Subcutaneous abdominal adipose tissue (tissue), 5 donors: ENCODE results near the gene SFT2D3.

ENCODE experiments used
- H3K27ac ChIP-seq: one replicate; pipeline ENCODE4 v1.7.0; 2013; ENCODE audit warnings: low read depth, mild to moderate bottlenecking, inconsistent platforms, low read length, moderate library complexity
- H3K27me3 ChIP-seq, 5 donors: one replicate each; pipeline ENCODE4 v1.7.0; 2013; ENCODE audit warnings: low read length in 5 of 5, inconsistent platforms in 1 of 5; ENCODE audit not compliant: control insufficient read depth in 5 of 5, insufficient read depth in 4 of 5
- H3K36me3 ChIP-seq, 5 donors: one replicate each; pipeline ENCODE4 v1.7.0; 2013; ENCODE audit warnings: low read length in 5 of 5; ENCODE audit not compliant: control insufficient read depth in 5 of 5, insufficient read depth in 5 of 5
- H3K4me1 ChIP-seq, 5 donors: one replicate each; pipeline ENCODE4 v1.7.0; 2013; ENCODE audit warnings: low read length in 5 of 5, mild to moderate bottlenecking in 3 of 5, moderate library complexity in 1 of 5; ENCODE audit not compliant: control insufficient read depth in 5 of 5, insufficient read depth in 5 of 5
- H3K4me3 ChIP-seq, 5 donors: one replicate each; pipeline ENCODE4 v1.7.0; 2013; ENCODE audit warnings: low read length in 5 of 5, low read depth in 1 of 5
- H3K9ac ChIP-seq, 5 donors: one replicate each; pipeline ENCODE4 v1.7.0; 2013; ENCODE audit warnings: low read length in 5 of 5, mild to moderate bottlenecking in 4 of 5, moderate library complexity in 3 of 5
- H3K9me3 ChIP-seq, 5 donors: one replicate each; pipeline ENCODE4 v1.7.0; 2013; ENCODE audit warnings: low read length in 5 of 5; ENCODE audit not compliant: control insufficient read depth in 5 of 5
- donor health status: healthy.
- donor health status: healthy.
- donor health status: healthy.
- donor health status: healthy.
- donor health status: healthy.

SFT2D3 gene

GRCh38 chr2:127657232-127657595, 44.1 kb upstream of the SFT2D3 start:
- no peaks in the 10 kb centered on the region for H3K9me3 ChIP-seq
- H3K27ac ChIP-seq = no peak overlapping the region
- peaks cover 12 to 91% (median 57%) of the 10 kb centered on the region in 5 donors for H3K4me1 ChIP-seq
- H3K36me3 ChIP-seq = peaks cover 0 to 40% (median 24%) of the 10 kb centered on the region in 5 donors
- no peak overlapping the region for H3K4me3 ChIP-seq
- H3K27me3 ChIP-seq = no peaks in the 10 kb centered on the region
- no peak overlapping the region for H3K9ac ChIP-seq

- peak overlapping the region; percentile 72 for H3K27ac ChIP-seq
- no peaks in the 10 kb centered on the region for H3K9me3 ChIP-seq
- no peak overlapping the region for H3K4me3 ChIP-seq
- H3K27me3 ChIP-seq = peaks cover 0 to 3% (median 1%) of the 10 kb centered on the region in 5 donors
- peaks cover 0 to 31% (median 19%) of the 10 kb centered on the region in 5 donors for H3K36me3 ChIP-seq
- peaks cover 15 to 89% (median 56%) of the 10 kb centered on the region in 5 donors for H3K4me1 ChIP-seq
- peak overlapping the region in 1 of 5 donors; percentile 30 for H3K9ac ChIP-seq
These were observed 43.2 kb upstream of the SFT2D3 start for GRCh38 chr2:127658146-127658545.

DNA sequence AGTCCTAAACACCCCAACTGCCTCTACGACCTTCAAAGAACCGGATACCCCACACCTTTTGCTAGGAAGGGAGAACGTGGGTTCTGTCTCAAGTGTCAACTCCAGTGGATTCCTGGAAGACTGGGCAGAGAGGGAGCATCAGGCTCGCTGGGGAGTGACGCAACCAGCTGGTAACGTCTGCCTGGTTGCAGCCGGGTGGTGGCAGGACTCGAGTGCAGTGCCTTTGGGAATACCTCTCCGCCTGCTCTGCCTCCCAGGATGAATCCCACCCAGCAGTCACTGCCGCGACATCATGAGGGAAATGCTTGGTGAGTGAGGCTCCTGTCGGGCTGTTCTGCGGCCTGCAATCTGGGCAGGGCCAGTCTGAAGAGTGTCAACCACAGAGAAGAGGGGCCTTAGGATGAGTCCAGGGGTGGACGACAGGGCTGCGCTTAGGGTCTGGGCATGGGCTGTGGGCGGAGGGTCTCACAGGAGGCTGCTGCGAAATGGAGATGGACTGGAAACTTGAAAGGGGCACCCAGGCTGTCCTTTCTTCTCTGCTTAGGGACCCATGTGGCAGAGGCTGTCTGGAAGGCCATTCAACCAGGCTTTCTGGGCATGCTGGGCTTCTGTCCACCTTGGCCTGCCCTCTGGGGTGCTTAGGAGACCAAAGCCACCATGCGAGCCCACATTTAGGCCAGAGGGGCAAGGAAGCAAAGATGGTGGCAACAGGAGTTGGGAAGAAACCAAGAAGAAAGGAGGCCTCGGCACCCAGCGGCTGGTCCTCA, 42.5 kb upstream of the SFT2D3 start:
- H3K36me3 ChIP-seq = peaks cover 0 to 25% (median 14%) of the 10 kb centered on the region in 5 donors
- H3K27ac ChIP-seq = peak overlapping the region; percentile 72
- no peaks in the 10 kb centered on the region for H3K9me3 ChIP-seq
- peaks cover 15 to 90% (median 63%) of the 10 kb centered on the region in 5 donors for H3K4me1 ChIP-seq
- H3K27me3 ChIP-seq = peaks cover 0 to 8% (median 4%) of the 10 kb centered on the region in 5 donors
- H3K9ac ChIP-seq = peak overlapping the region in 1 of 5 donors; percentile 30
- H3K4me3 ChIP-seq = peak overlapping the region in 1 of 5 donors; percentile 26

DNA sequence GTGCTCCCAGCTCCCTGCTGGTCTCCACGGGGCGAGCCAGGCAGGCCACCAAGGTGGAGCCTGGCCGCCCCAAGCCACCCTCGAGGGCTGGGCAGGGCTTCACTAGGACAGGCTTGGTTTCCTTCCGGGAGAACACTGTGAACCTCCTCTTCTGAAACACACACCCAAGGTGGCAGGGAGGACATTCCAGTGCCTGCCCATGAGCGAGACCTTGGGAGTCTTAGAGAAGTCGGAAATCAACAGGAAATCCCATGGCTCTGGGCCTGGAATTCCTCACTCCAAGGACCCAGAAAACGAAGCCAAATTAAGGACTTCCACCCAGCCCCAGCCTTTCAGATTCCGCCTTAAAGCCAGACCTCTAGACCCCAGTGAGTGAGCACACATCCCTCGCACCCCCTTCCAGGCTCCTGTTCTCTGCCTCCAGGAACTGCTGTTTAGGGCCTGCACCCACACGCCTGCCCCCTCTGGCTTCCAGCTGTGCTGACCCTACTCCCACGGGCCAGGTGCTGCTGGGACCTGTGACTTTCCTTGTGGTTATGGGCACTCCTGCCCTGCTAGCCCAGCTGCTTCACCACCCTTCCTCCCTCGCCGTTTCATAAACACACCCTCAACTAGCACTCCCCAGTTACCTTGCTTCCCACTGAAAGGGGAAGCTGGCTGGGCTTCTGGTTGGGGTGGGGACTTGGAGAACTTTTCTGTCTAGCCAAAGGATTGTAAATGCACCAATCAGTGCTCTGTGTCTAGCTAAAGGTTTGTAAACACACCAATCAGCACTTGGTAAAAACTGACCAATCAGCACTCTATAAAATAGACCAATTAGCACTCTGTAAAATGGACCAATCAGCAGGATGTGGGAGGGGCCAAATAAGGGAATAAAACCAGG, 41.6 kb upstream of the SFT2D3 start:
- H3K9me3 ChIP-seq = no peaks in the 10 kb centered on the region
- peaks cover 0 to 17% (median 6%) of the 10 kb centered on the region in 5 donors for H3K36me3 ChIP-seq
- no peak overlapping the region for H3K9ac ChIP-seq
- H3K27ac ChIP-seq = peak overlapping the region; percentile 72
- H3K4me1 ChIP-seq = peaks cover 15 to 91% (median 67%) of the 10 kb centered on the region in 5 donors
- H3K27me3 ChIP-seq = peaks cover 2 to 9% (median 5%) of the 10 kb centered on the region in 5 donors
- peak overlapping the region in 2 of 5 donors; percentile 16 to 30 for H3K4me3 ChIP-seq

DNA sequence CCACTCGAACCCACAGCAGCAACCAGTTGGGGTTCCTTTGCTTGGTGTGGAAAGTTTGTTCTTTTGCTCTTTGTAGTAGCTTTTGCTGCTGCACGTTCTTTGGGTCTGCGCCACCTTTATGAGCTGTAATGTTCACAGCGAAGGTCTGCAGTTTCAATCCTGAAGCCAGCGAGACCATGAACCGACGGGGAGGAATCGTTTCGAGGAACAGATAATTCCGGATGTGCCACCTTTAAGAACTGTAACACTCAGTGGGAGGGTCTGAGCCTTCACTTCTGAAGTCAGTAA, 41.1 kb upstream of the SFT2D3 start:
- no peaks in the 10 kb centered on the region for H3K9me3 ChIP-seq
- H3K27me3 ChIP-seq = peaks cover 2 to 10% (median 6%) of the 10 kb centered on the region in 5 donors
- no peak overlapping the region for H3K9ac ChIP-seq
- H3K4me3 ChIP-seq = no peak overlapping the region
- peaks cover 15 to 92% (median 70%) of the 10 kb centered on the region in 5 donors for H3K4me1 ChIP-seq
- H3K27ac ChIP-seq = peak overlapping the region; percentile 72
- peaks cover 0 to 14% (median 3%) of the 10 kb centered on the region in 5 donors for H3K36me3 ChIP-seq

GRCh38 chr2:127661072-127661649, 40.1 kb upstream of the SFT2D3 start:
- Histone ChIP-seq H3K27me3 (peaks cover 2 to 10% (median 6%) of the 10 kb centered on the region in 5 donors), H3K9me3 (no peaks in the 10 kb centered on the region), H3K9ac (peak overlapping the region in 1 of 5 donors; percentile 28), H3K36me3 (peaks cover 0 to 9% (median 3%) of the 10 kb centered on the region in 5 donors), H3K27ac (peak overlapping the region; percentile 69), H3K4me1 (peaks cover 15 to 92% (median 70%) of the 10 kb centered on the region in 5 donors), H3K4me3 (no peak overlapping the region)

GRCh38 chr2:127661949-127662510, 39.3 kb upstream of the SFT2D3 start:
- H3K27ac ChIP-seq = peak overlapping the region; percentile 69
- no peak overlapping the region for H3K9ac ChIP-seq
- peaks cover 0 to 6% (median under 1%) of the 10 kb centered on the region in 5 donors for H3K36me3 ChIP-seq
- H3K27me3 ChIP-seq = peaks cover 2 to 10% (median 6%) of the 10 kb centered on the region in 5 donors
- H3K4me3 ChIP-seq = no peak overlapping the region
- peaks cover 15 to 87% (median 65%) of the 10 kb centered on the region in 5 donors for H3K4me1 ChIP-seq
- H3K9me3 ChIP-seq = no peaks in the 10 kb centered on the region

DNA sequence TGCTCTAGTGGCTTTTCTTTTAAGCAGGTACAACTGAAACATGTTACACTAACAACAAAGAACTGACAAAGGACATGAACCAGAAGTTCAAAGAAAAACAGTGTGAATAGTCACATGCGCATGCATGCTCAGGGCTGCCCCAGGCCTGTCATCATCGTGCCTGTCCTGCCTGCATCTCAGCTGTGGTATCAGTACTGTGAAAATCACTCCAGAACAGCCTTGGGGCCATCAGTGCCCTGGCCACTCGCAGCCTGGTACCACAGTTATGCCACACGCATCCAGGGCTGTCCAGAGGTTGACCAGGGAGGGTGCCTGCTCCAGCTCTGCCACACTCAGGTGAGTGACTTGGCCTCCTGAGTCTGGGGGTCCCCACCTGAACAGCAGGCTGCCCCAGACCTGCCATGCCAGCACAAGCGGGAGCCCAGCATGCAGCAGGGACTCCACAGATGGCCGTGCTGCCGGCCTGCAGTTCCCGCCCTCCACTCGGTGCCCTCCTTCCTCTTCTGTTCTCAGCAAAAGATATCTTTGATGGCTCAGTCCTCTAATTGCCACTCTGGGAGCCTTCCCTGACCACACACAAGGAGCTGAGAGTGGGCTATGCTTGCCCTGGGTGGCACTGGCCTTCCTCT, 38.2 kb upstream of the SFT2D3 start:
- H3K27ac ChIP-seq = peak overlapping the region; percentile 54
- H3K4me1 ChIP-seq = peaks cover 15 to 78% (median 56%) of the 10 kb centered on the region in 5 donors

GRCh38 chr2:127663566-127664064, 37.7 kb upstream of the SFT2D3 start:
- H3K36me3 ChIP-seq = peaks cover 0 to 1% (median 0%) of the 10 kb centered on the region in 5 donors
- peak overlapping the region in 1 of 5 donors; percentile 51 for H3K9ac ChIP-seq
- peaks cover 15 to 72% (median 51%) of the 10 kb centered on the region in 5 donors for H3K4me1 ChIP-seq
- peak overlapping the region; percentile 54 for H3K27ac ChIP-seq
- peak overlapping the region in 3 of 5 donors; percentile 6 to 59 (median 41) for H3K4me3 ChIP-seq
- peaks cover 2 to 10% (median 6%) of the 10 kb centered on the region in 5 donors for H3K27me3 ChIP-seq
- H3K9me3 ChIP-seq = no peaks in the 10 kb centered on the region

More for the DNA sequence above, 38.2 kb upstream of the SFT2D3 start:
- H3K9ac ChIP-seq = peak overlapping the region in 1 of 5 donors; percentile 51
- no peaks in the 10 kb centered on the region for H3K9me3 ChIP-seq
- H3K36me3 ChIP-seq = peaks cover 0 to 2% (median 0%) of the 10 kb centered on the region in 5 donors
- peak overlapping the region in 1 of 5 donors; percentile 41 for H3K4me3 ChIP-seq
- H3K27me3 ChIP-seq = peaks cover 2 to 10% (median 6%) of the 10 kb centered on the region in 5 donors
